GM19395 (cell line): ENCODE data around the gene TTC7B.

Experiments
- ATAC-seq: cut with Tn5 transposase; IDR thresholded peaks from one replicate; pipeline ENCODE4 v1.9.1; 2021; ENCODE audit warnings: mild to moderate bottlenecking, moderate library complexity; ENCODE audit not compliant: unreplicated experiment

TTC7B gene

GRCh38 chr14:90503582-90503981 is 312.6 kb downstream of the TTC7B start:
- ATAC-seq = no peak

DNA sequence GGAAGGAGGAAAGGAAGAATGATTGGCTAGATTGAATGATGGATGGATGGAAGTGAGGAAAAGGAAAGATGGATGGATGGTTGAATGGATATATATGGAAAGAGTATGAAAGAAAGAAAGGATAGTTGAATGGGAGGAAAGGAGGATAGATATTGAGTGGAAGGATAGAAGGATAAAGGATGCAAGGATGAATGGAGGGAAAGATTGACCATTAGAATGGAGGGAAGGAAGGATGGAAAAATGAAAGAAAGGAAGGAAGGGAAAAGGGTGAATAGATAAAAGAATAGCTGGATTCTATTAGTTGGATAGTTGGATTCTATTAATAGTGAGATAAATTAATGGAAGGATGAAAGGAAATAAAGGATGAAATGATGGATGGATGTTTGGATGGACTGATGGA is 313.5 kb downstream of the TTC7B start:
- ATAC-seq = no peak

GRCh38 chr14:90500665-90501370 is 315.4 kb downstream of the TTC7B start:
- no peak for ATAC-seq

DNA sequence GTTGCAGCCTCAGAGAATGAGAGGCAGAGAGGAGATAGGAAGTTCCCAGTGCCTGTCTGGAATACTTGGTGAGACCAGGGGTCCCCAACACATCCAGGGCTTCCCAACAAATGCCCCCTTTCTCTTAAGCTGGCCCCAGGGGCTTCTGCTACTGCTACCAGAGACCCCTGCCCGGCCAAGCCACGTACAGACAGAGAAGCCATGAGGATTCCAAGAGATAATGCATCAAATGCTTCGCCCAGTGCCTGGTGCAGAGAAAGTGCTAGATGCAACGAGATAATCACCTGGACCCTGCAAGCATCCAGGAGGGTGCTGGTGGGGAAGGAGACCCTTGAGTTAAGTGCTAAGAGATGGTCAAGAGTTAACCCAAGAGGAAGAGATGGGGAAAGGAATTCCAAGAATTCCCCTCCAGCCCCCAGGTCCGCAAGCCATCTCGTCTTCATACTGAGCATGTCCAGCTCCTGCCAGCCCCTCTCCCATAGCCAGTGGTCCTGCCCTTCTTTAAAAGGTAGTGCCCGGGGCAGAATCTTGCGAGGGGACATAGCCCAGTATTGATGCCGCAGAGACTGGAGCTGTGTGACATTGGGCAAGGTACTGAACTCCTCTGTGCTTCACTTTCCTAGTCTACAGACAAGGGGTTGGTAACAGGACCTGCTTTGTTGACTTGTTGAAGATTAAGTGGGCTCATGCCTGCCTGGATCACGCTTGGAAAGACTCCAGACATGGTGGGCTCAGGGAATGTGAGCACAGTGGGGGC is 316.1 kb downstream of the TTC7B start:
- ATAC-seq = no peak

DNA sequence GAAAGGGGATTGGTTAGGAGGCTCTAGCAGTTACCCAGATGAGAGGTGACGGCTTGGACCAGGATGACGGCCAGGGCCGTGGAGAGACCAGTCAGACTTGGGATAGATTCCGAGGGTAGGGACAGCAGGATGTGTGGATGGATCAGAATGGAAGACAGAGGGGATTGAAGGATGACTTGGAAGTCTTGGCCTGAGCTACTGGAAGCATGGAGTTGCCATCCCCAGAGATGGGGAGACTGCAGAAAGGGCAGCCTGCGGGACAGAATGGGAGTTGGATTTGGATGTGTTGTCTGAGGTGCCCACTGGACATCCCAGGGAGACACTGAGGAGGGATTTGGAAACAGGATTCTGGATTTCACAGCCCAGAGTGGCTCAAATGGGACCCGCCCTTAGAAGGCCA is 317.1 kb downstream of the TTC7B start:
- no peak for ATAC-seq

DNA sequence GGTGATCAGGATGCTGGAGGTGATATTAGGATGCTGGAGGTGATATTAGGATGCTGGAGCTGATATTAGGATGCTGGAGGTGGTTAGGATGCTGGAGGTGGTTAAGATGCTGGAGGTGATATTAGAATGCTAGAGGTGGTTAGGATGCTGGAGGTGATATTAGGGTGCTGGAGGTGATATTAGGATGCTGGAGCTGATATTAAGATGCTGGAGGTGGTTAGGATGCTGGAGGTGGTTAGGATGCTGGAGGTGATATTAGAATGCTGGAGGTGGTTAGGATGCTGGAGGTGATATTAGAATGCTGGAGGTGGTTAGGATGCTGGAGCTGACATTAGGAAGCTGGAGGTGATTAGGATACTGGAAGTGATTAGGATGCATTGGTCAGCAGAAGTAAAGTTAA is 318.0 kb downstream of the TTC7B start:
- no peak for ATAC-seq

GRCh38 chr14:90496379-90496778 is 319.9 kb downstream of the TTC7B start:
- ATAC-seq = no peak

GRCh38 chr14:90495357-90496276 is 320.6 kb downstream of the TTC7B start:
- ATAC-seq = no peak

GRCh38 chr14:90491911-90492531 is 324.2 kb downstream of the TTC7B start:
- no peak for ATAC-seq

DNA sequence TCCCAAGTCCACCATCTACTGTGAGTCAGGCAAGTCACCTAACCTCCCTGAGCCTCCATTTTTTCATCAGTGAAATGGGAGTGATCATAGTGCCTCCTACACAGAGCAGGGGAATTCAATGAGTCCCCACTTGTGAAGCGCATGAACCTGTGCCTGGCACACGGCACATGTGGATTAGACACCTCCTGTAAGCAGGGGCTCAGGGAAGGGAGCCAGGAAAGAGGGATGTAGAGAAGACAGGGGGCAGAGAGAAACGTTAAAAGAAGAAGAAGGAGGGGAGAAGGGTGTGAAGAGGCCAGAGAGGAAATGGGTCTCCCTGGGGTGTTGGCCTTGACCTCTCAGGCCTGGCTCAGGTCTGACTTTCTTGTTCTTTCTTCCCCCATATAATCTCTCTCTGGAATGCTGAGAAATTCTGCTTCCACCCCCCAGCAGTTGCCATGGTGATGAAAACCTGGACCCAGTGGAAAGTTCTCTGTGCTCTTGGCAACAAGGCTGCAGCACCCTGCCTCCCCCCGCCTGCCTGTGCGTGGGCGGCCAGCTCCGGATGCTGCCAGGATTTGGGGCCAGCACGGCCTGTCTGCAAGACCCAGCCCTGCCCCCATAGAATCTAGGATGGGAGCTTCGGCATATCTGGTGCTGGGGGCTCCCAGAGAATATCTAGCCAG is 324.9 kb downstream of the TTC7B start:
- ATAC-seq = no peak

DNA sequence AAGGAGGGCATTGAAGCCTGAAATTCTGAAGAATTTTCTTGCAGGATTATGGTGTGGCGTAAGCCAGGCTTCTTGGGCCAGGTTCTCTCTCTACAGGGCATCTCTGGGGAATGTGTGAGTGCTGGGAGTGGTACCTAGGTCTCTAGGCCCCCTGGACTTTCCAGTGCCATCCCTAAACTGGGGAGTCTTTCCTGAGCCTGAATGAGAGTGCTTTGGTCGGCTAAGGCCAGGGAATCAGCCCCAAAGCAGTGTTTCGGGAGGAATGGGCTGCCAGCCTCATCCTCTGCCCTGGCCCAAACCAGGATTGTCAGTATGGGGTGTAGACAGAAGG is 325.5 kb downstream of the TTC7B start:
- no peak for ATAC-seq

- no peak for ATAC-seq
Measured at GRCh38 chr14:90489916-90490719, 326.1 kb downstream of the TTC7B start.

DNA sequence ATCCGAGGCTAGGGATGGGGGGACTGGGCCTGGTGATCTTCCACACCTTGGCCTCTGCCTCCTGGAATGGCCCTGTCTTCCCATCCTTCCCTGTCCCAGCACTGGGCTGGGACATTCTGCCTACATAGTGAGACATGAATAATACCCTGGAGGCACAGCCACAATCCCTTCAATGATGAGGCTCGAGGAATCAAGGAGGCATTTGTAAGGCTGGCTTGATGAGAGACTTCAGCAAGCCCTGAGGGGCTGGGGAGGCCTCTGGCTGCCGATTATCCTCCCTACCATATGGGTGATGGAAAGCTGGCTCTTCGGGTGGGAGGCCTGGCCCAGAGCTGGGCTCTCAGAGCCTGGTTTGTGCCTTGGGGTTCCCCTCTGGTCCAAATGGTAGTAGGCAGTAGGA is 326.9 kb downstream of the TTC7B start:
- ATAC-seq = no peak

DNA sequence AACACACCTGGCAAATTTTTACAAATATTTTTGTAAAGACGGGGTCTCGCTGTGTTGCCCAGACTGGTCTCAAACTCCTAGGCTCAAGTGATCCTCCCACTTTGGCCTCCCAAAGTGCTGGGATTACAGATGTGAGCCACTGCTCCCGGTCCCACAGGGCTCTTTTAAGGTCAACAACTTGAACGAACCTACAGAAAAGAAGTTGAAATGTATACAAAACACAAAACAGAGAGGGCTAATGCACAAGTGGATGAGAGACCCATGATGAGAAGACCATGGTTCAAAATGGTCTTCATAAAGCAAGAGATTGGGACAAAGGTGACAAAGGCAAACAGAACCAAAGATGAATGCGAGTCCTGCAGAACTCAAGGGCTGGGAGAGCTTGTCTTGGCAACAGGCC is 328.0 kb downstream of the TTC7B start:
- ATAC-seq = no peak

DNA sequence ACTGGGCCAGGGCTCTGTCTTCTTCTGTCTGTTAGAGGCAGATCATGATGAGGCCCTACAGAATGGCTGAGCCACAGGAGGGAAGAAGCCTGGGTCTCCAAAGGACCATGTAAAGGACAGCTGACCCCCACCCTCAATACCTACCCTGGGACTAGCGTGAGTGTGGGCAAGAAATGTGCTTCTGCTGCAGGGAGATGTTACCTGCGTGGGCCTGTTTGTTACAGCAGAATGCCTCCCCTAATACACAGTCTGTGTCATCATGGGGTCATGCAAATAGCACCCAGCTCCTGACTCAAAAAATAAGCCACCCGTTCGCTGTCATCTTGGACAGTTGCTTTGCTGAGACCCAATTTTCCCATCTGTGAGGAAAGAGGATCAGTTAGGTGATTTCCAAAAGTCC is 328.8 kb downstream of the TTC7B start:
- no peak for ATAC-seq

- ATAC-seq = no peak
Measured at GRCh38 chr14:90487031-90487430, 329.2 kb downstream of the TTC7B start.

DNA sequence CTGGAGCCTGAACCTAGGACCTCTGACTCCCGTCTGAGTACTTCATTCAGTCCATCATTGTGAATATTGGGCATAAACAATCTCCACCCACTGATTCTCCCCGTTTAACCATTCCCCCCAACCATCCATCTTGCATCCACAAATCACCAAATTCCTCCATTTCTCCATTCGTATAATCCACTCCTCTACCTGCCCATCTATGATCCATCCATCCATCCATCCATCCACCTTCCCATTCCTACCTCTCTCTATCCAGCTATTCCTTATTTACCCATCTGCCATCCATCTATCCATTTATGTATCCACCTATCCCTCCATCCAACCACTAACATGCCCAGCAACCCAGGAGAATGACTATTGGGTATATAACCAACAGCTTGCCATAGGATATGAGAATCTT is 331.9 kb downstream of the TTC7B start:
- ATAC-seq = no peak

DNA sequence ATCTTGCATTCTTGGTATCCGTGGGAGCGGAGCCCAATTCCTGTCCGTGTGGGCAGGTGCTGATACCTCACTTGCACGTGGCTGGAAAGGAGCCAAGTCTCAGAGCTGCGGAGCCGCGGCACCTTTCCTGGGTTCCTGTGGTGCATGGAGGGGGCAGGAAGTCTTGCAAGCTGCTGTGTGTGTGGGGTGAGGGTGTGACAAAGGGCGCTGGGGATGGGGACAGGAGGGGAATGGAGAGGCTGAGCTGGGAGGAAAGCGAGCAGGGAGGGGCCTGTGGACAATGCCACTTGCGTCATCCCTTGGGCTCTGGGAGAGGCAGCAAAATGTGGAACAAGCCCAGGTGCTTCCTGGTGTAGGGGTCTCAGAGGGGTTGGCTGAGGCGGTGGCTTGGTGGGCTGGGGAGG is 332.7 kb downstream of the TTC7B start:
- ATAC-seq = no peak

DNA sequence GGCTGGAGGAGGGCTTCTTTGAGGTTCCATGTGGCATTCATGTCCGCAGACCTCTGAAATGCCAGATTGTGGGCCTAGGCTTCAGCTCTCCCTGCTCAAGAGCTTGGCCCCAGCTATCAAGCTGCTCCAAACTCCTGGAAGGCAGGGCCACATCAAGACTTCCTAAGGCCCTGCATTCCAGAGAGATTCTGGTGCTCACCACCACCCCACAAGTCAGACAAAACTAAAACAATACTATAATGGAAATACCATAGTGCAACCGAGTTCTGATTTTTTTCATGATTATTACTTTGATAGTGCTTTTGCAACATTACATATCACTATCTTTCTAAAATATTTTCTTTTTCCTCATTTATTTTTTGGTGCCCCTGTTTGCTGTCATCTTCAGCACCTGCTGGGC is 333.1 kb downstream of the TTC7B start:
- no peak for ATAC-seq

DNA sequence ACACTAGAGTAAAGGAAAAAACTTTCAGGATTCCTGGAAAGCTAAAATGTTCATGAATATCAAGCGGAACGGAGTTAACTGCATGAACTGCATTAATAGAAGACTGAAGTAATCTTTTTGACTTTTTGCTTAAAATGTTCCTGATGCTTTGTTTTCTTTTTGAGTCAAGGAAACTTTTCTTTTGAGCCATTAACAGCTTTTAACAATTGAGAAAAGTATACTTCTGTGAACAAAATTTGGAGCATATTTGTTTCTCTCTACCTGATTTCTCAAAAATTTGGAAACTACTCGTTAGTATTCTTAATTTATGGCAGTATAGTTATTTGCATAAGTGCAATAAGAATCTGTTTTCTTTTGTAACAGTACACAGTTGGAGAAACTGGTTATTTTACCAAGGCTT is 340.9 kb downstream of the TTC7B start:
- ATAC-seq = no peak
